Activated naive CD4-positive, alpha-beta T cell treated with anti-CD3 and anti-CD28 coated beads, Interleukin-2, amount 50 U/mL, for 16 hours (primary cell): ENCODE measurements around the gene OR7A17.

Experiments
- DNase-seq: peaks from one replicate; pipeline ENCODE4 v3.0.0-alpha.2; 2020

The OR7A17 gene

DNA sequence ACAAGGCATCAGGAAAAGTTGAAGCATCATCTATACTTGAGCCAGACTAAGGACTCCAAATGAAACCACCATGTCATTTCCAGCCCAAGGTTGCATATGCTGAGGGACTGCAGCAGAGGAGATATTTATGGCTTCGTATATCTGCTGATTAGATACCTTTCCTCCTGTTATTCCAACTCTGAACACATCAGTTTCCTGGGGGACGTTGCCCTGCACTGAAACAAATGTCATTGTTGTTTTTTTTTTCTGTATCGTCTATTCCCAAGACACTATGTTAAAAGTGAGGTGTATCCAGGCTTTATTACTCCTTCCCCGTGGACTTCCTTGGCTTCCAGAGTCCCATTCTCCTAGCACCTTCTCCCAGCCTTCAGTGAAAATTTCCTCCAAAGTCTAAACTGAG lies at the start of gene OR7A17:
Gene OR7A17 (minus strand): TSS at position 101 of the 400 bp plus-strand sequence. CDS start 4,777 bp downstream, outside the sequence.
- no peak for DNase-seq

GRCh38 chr19:14933506-14933905 lies 47.6 kb upstream of the OR7A17 start:
- DNase-seq: no peak

DNA sequence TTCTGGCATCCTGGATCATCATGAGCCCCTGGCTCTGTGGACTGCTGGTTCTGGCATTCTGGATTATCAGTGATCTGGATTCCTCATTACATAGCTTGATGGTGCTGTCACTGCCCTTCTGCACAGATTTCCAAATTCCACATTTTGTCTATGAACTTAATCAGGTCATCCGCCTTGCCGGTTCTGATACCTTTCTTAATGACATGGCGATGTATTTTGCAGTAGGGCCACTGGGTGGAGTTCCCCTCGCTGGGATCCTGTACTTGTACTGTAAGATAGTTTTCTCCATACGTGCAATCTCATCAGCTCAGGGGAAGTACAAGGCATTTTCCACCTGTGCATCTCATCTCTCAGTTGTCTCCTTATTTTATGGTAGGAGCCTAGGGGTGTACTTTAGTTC lies 30.9 kb upstream of the OR7A17 start:
- DNase-seq: no peak

DNA sequence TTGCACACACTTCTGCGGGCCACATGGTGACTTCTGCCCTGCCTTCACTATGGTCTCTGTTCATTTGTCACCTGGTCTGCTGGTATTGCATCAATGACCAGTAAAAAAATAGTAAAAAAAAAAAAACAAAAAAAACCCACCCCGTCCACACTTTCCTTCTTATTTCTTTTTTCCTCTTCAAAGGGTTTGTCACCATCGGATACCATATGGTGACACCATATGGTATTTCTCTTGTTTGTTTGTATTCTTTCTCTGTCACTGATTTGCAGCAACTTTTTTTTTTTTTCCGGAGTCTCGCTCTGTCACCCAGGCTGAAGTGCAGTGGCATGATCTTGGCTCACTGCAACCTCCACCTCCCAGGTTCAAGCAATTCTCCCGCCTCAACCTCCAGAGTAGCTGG lies 29.2 kb upstream of the OR7A17 start:
- DNase-seq: no peak

DNA sequence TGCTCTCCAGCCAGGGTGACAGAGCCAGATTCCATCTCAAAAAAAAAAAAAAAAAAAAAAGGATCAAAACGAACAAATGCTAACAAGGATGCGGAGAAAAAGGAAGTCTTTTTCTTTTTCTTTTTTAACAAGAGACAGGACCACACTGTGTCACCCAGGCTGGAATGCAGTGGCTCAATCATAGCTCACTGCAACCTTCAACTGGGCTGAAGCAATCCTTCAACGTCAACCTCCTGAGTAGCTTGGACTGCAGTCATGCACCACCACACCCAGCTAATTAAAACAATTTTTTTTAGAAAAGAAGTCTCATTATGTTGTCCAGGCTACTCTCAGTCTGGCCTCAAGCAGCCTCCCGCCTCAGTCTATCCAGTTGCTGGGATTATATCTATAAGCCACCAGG lies 20.8 kb upstream of the OR7A17 start:
- DNase-seq: no peak

DNA sequence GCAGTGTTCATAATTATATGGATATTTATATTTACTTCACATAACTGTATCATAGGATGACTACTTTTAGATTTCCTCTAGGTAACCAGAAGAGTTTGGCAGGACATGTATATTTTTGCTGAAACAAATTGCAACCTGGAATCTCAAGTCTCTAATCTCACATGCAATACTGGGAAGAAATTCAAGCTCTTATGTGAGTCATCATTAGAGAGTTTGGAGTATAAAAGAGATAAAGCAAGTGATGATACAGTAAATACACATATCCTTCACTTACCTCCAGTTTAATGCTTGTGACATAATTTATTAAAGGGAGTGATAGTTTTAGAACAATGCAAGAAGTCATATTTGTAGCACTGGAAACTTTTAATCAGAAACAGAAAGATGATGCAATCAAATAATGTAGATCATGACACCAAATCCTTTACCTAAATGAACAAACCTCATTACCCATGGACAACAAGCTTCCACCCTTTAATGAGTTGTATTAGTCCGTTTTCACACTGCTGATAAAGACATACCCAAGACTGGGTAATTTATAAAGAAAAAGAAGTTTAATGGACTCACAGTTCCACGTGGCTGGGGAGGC lies 15.8 kb upstream of the OR7A17 start:
- DNase-seq: no peak

DNA sequence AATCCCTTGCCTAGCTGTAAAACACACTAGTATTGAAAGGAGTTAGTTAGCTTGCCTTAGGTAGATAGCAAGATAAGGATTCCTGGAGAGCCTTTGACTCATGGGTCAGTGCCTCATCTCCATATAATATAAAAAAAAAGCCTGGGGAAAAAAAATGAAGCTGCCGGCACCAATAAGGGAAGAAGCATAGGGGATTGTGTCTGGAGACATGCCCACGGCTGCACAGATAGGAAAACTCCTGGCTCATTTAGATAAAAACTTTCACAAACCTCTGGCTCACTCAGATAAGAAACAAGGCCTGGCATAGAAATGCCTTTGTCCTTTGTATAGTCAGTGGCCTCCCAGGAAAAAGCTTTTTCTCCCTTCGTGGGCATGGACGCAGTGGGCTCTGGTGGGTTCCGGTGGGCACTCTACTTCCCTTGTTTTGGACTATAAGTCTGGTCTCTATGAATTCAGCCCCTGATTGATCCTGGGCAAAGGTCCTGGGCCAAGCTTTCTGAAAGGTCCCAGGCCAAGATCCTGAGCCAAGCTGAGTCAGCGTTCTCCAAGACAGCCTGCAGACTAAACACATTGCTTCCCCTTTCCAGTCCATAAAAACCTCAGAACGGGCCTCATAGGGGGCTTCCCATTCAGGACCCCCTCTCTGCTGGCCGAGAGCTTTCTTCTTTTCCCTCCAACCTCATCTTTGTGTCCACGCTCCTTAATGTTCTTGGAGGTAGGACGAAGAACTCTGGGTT lies 4.9 kb upstream of the OR7A17 start:
- DNase-seq: no peak

- no peak for DNase-seq
These were observed 4.2 kb upstream of the OR7A17 start for GRCh38 chr19:14889994-14890642.

- DNase-seq: no peak
These were observed 14.2 kb downstream of the OR7A17 start for GRCh38 chr19:14871619-14872230.

- DNase-seq: no peak
These were observed 17.4 kb downstream of the OR7A17 start for GRCh38 chr19:14868497-14868896.

DNA sequence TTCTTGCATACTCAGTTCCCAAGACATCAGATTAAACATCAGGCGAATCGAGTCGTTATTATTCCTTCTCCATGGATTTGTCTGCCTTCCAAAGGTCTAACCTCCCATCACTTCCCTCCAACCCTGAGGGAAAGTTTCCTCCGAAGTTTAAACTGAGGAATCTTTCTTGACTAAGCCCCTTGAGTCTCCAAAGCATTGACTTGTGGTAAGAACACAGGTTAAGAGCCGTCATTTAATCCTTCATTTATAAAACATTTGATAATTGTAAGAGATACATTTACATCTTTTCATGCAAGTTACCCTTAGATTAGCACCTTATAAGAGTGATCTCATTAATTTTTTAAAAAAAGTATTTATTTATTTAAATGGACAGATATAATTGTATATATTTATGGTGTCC lies 37.1 kb downstream of the OR7A17 start, which contains the start of gene OR7A10:
Gene OR7A10 (minus strand): TSS at position 101 of the 400 bp plus-strand sequence. CDS start 7,045 bp downstream, outside the sequence.
- no peak for DNase-seq

DNA sequence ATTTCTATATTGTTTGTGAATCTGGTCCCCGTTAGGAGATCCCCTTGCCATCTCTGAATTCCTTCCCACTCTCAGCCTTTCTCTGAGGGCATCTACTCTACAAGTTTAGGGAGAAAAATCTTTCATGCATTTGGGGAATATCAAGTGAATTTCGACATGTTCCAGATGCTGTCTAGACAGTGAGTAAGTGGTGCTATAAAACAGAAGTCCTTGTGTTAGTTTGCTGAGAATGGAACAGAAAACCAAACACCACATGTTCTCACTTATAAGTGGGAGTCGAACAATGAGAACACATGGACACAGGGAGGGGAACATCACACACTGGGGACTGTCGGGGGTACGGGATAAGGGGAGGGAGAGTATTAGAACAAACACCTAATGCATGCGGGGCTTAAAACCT lies 42.4 kb downstream of the OR7A17 start:
- no peak for DNase-seq

- no peak for DNase-seq
These were observed 42.8 kb downstream of the OR7A17 start for GRCh38 chr19:14843169-14843568.

- DNase-seq: no peak
These were observed 45.7 kb downstream of the OR7A17 start for GRCh38 chr19:14840206-14840605.

- DNase-seq: no peak
These were observed 48.5 kb downstream of the OR7A17 start for GRCh38 chr19:14837391-14837790.

DNA sequence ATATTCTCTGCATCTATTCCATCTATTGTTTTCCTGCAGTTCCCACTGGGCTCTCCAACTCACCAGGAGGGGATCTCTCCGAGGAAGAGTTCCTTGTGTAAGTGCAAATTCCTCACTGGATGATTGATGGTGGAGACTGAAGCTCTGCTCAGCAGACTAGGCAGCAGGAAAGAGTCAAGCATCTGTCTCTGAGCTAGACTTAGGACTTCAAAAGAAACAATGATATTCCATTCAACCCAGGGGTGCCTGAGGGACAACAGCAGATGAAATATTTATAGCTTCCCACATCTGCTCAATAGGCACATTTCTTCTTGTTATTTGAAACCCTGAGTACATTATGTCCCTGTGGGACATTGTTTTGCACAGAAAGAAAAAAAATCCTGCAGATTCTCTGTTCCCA lies 50.9 kb downstream of the OR7A17 start, which contains the start of the genes OR7A5 and OR7C1:
Gene OR7A5 (minus strand): TSS at position 175 of the 400 bp plus-strand sequence. CDS start 6,944 bp downstream, outside the sequence.
Gene OR7C1 (minus strand): TSS at position 175 of the 400 bp plus-strand sequence. CDS start 35,049 bp downstream, outside the sequence.
- DNase-seq: no peak

DNA sequence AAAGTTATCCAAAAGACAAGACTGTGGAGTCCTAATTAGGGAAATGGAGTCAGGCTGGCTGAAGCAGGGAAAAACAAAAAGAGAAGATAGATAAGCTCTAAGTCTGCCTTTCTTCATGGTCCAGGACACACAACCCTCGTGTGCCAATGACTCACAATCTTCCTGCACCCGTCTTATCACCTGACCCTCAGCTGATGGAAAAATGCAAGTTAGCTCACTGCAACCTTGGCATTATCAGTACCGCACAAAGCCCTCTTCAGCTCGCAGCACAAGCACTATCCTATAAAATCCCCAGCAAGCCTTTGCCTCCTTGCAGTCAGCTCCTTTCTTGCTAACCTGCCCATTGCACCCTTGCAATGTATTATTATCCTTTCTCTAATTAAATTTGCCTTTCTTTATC lies 55.2 kb downstream of the OR7A17 start:
- no peak for DNase-seq
